Esophagus muscularis mucosa (tissue), 3 donors: ENCODE data around the gene NXN.

ENCODE experiments used
- CTCF ChIP-seq, 3 experiments: fragments of 200-600 bp in 2 of 3; fragments of 450-650 bp in 1 of 3; sonication (generic) in 2 of 3; IDR thresholded peaks; one replicate each; pipeline ENCODE4 v1.5.1; 2017 to 2019; ENCODE audit warnings: antibody characterized with exemption in 3 of 3, mild to moderate bottlenecking in 2 of 3, moderate library complexity in 1 of 3
- POLR2A ChIP-seq: fragments of 450-650 bp; IDR thresholded peaks from one replicate; pipeline ENCODE4 v1.6.1; 2017; ENCODE audit warnings: antibody characterized with exemption, moderate library complexity, mild to moderate bottlenecking, low read depth

- TF ChIP-seq POLR2A = no peak
- no peak for TF ChIP-seq CTCF (IDR thresholded peaks at IDR 0.05)
Observed at GRCh38 chr17:949623-950303, 29.8 kb downstream of the NXN start.
